C4-2B (cell line): ENCODE results near the gene TUSC2.

Experiments
- ZFX ChIP-seq: fragments of 450-650 bp; IDR thresholded peaks from 2 replicates; pipeline ENCODE4 v1.6.1; 2017
- TF ChIP-seq, protein P1 (sequence below): fragments of 450-650 bp; conservative IDR thresholded peaks from 2 replicates; pipeline ENCODE4 v1.5.1; 2017; ENCODE audit warnings: mild to moderate bottlenecking

DNA sequence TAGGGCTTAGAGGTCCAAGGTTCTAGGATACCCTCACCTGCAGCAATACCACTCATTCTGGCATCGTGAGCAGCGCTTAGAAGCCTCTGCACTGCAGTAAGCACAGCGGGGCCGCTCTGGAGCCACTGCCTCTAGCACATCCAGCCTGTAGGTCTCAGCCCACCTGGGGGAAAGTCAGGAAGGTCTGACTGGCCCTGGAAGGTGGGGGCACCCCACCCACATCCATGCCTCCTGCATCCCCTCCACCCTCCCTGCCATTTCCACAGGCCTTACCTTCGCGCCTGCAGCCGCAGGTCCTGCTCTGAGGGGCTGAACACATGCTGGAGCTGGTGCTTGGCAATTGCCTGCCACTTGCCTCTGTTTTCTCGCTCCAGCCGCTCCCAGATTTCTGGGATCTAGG, 13.5 kb upstream of the TUSC2 start:
- TF ChIP-seq, protein P1, sequence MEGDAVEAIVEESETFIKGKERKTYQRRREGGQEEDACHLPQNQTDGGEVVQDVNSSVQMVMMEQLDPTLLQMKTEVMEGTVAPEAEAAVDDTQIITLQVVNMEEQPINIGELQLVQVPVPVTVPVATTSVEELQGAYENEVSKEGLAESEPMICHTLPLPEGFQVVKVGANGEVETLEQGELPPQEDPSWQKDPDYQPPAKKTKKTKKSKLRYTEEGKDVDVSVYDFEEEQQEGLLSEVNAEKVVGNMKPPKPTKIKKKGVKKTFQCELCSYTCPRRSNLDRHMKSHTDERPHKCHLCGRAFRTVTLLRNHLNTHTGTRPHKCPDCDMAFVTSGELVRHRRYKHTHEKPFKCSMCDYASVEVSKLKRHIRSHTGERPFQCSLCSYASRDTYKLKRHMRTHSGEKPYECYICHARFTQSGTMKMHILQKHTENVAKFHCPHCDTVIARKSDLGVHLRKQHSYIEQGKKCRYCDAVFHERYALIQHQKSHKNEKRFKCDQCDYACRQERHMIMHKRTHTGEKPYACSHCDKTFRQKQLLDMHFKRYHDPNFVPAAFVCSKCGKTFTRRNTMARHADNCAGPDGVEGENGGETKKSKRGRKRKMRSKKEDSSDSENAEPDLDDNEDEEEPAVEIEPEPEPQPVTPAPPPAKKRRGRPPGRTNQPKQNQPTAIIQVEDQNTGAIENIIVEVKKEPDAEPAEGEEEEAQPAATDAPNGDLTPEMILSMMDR, result no peak
- TF ChIP-seq ZFX, result no peak
